Measurements from ENCODE around the gene CTTNBP2.

Gene CTTNBP2

GRCh38 chr7:117825132-117825531 lies 48.1 kb downstream of the CTTNBP2 start:
- no peak for DNase-seq (ENCODE audit: low read depth in 2 of 2)

GRCh38 chr7:117824592-117824991 lies 48.6 kb downstream of the CTTNBP2 start:
- DNase-seq (ENCODE audit: low read depth in 2 of 2): no peak

GRCh38 chr7:117819558-117819957 lies 53.7 kb downstream of the CTTNBP2 start:
- DNase-seq (ENCODE audit: low read depth in 2 of 2): no peak

GRCh38 chr7:117818232-117818631 lies 55.0 kb downstream of the CTTNBP2 start:
- no peak for DNase-seq (ENCODE audit: low read depth in 2 of 2)

GRCh38 chr7:117816727-117817126 lies 56.5 kb downstream of the CTTNBP2 start:
- no peak for DNase-seq (ENCODE audit: low read depth in 2 of 2)

- no peak for DNase-seq (ENCODE audit: low read depth in 2 of 2)
These were observed 61.5 kb downstream of the CTTNBP2 start for GRCh38 chr7:117811696-117812095.

- DNase-seq (ENCODE audit: low read depth in 2 of 2): no peak
These were observed 62.4 kb downstream of the CTTNBP2 start for GRCh38 chr7:117810642-117811512.

GRCh38 chr7:117809958-117810357 lies 63.3 kb downstream of the CTTNBP2 start:
- no peak for DNase-seq (ENCODE audit: low read depth in 2 of 2)

GRCh38 chr7:117808910-117809705 lies 64.1 kb downstream of the CTTNBP2 start:
- no peak for DNase-seq (ENCODE audit: low read depth in 2 of 2)

GRCh38 chr7:117808341-117808757 lies 64.9 kb downstream of the CTTNBP2 start:
- no peak for DNase-seq (ENCODE audit: low read depth in 2 of 2)

GRCh38 chr7:117807676-117808075 lies 65.6 kb downstream of the CTTNBP2 start:
- no peak for DNase-seq (ENCODE audit: low read depth in 2 of 2)

- no peak for DNase-seq (ENCODE audit: low read depth in 2 of 2)
These were observed 67.2 kb downstream of the CTTNBP2 start for GRCh38 chr7:117806011-117806410.

- DNase-seq (ENCODE audit: low read depth in 2 of 2): no peak
These were observed 68.0 kb downstream of the CTTNBP2 start for GRCh38 chr7:117805241-117805640.

GRCh38 chr7:117803476-117803875 lies 69.8 kb downstream of the CTTNBP2 start:
- DNase-seq (ENCODE audit: low read depth in 2 of 2): no peak

GRCh38 chr7:117802660-117803059 lies 70.6 kb downstream of the CTTNBP2 start:
- no peak for DNase-seq (ENCODE audit: low read depth in 2 of 2)

- DNase-seq (ENCODE audit: low read depth in 2 of 2): no peak
These were observed 72.4 kb downstream of the CTTNBP2 start for GRCh38 chr7:117800841-117801240.

- DNase-seq (ENCODE audit: low read depth in 2 of 2): no peak
These were observed 72.8 kb downstream of the CTTNBP2 start for GRCh38 chr7:117800406-117800805.

GRCh38 chr7:117796889-117797288 lies 76.4 kb downstream of the CTTNBP2 start:
- DNase-seq (ENCODE audit: low read depth in 2 of 2): no peak

GRCh38 chr7:117793976-117794375 lies 79.3 kb downstream of the CTTNBP2 start:
- DNase-seq (ENCODE audit: low read depth in 2 of 2): no peak

- no peak for DNase-seq (ENCODE audit: low read depth in 2 of 2)
These were observed 79.7 kb downstream of the CTTNBP2 start for GRCh38 chr7:117793521-117793920.

- no peak for DNase-seq (ENCODE audit: low read depth in 2 of 2)
These were observed 81.1 kb downstream of the CTTNBP2 start for GRCh38 chr7:117791877-117792780.

GRCh38 chr7:117790731-117791130 lies 82.5 kb downstream of the CTTNBP2 start:
- DNase-seq (ENCODE audit: low read depth in 2 of 2): no peak

All from activated CD8-positive, alpha-beta memory T cell treated with anti-CD3 and anti-CD28 coated beads for 4 hours (primary cell).